Measurements from ENCODE around the gene GPC6.

The GPC6 gene

DNA sequence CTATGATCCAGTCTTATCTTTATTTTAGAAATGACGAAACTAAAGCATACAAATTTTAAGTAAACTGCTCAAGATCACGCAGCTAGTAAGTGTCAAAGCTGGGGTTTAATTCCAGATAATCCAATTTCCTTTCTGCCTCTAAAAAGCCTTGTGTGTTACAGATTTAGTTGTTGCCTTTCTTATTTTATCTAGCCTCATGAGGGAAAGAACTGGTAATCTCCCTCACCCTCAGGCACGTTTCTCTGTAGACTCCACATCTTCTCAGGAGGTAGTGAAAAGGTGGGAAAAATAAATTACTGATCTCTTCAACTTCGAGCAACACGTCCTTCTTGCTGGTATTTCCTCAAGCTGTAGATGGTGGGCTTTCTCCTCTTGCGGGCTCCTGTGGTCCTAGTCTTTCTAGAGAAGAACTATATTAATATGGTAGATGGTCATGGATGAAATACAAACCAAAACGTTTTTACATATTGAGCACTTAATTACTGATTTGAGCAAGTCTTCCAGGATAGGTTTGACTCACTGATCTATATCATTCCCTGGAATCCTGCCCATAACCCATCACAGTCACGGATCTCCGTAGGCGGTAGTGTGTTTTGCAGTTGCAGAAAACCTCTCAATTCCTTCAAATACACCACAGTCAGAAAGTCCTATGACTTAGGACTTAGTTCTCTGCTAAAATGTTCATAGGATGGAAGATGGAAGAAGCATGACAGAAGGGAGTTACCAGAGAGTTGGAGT lies 733.4 kb downstream of the GPC6 start:
- no peak for DNase-seq (ENCODE audit: low read depth)
- TF ChIP-seq, protein P1, sequence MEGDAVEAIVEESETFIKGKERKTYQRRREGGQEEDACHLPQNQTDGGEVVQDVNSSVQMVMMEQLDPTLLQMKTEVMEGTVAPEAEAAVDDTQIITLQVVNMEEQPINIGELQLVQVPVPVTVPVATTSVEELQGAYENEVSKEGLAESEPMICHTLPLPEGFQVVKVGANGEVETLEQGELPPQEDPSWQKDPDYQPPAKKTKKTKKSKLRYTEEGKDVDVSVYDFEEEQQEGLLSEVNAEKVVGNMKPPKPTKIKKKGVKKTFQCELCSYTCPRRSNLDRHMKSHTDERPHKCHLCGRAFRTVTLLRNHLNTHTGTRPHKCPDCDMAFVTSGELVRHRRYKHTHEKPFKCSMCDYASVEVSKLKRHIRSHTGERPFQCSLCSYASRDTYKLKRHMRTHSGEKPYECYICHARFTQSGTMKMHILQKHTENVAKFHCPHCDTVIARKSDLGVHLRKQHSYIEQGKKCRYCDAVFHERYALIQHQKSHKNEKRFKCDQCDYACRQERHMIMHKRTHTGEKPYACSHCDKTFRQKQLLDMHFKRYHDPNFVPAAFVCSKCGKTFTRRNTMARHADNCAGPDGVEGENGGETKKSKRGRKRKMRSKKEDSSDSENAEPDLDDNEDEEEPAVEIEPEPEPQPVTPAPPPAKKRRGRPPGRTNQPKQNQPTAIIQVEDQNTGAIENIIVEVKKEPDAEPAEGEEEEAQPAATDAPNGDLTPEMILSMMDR (conservative IDR thresholded peaks at IDR 0.05; ENCODE audit: low read depth, low read length): no peak

DNA sequence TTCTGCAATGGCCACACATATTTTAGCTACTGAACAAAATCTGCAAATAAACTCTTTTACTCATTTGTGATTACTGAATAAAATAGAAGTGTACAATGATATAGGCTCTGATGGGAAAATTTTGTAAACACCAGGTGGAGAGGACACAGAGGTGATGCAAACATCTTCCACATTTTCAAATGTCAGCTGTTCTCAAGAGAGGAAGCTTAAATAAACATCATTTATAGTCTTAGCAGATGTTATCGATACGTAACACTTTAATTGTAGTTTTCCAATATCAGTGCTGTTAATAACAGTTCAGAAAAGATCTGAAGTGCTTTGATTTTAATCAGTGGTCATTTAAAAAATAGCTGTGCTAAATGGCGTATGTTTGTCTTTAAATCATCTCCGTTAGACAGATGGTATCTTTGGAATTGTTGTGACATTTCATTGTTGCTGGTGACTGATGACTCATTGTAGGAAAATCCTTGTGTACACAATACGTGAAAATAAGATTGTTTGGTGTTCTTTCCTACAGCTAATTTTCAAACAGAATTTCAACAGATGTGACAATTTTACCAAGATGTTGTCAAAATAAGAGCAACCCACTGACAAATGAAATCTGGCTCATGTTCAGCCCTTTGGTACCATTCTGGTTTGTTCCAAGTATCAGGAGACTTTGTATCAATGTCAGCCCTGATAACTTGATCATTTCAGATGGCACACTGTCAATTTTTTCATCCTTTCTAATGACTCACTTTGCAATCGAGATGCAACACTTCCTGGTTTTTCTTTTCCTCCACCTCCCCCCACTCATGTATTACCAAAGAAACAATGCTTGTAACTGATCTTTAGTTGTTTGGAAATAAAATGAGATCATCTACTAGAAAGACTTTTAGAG lies 736.9 kb downstream of the GPC6 start:
- DNase-seq (ENCODE audit: low read depth): no peak
- TF ChIP-seq, protein P1 (conservative IDR thresholded peaks at IDR 0.05; ENCODE audit: low read depth, low read length): no peak
- H3K4me3 ChIP-seq (ENCODE audit: low read length): no peak overlapping the region

More for the DNA sequence above, 733.4 kb downstream of the GPC6 start:
- no peak overlapping the region for H3K4me3 ChIP-seq (ENCODE audit: low read length)

DNA sequence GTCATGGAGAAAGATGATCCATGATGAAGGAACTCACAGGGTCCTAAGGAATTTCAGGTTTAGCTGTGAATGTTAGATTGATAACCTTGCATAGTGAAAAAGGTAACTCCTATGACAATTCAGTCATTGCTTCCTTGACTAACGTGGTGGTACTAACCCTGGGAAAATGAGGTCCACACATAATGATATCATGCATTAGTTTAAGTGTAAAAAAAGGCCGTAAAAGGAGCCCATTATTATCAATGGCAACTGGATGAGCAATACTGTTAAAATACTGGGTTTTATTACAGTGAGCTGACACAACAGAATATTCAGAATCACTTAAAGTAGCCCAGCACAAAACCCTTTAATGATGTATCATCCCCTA lies 737.5 kb downstream of the GPC6 start:
- TF ChIP-seq, protein P1 (conservative IDR thresholded peaks at IDR 0.05; ENCODE audit: low read depth, low read length): no peak

DNA sequence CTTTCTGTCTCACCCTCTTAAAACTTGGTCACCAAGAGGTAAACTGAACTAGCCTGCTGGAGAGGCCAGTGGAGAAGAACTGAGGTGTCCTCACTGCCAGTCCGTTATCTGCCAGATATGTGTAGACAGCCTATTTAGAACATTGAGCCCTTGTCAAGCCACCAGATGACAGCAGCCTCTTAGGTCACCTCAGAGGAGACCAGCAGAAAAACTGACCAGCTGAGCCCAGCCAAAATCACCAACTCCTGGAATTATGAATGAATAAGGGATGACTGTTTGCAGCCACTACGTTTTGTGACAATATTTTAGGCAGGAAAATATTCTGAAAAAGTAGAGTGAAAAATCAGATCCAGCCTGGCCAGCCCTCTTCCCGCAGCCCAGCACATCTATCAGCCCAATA lies 739.0 kb downstream of the GPC6 start:
- TF ChIP-seq, protein P1 (conservative IDR thresholded peaks at IDR 0.05; ENCODE audit: low read depth, low read length): no peak
- DNase-seq (ENCODE audit: low read depth): no peak
- H3K4me3 ChIP-seq (ENCODE audit: low read length): no peak overlapping the region

More for the DNA sequence above, 737.5 kb downstream of the GPC6 start:
- no peak overlapping the region for H3K4me3 ChIP-seq (ENCODE audit: low read length)
- DNase-seq (ENCODE audit: low read depth): no peak

DNA sequence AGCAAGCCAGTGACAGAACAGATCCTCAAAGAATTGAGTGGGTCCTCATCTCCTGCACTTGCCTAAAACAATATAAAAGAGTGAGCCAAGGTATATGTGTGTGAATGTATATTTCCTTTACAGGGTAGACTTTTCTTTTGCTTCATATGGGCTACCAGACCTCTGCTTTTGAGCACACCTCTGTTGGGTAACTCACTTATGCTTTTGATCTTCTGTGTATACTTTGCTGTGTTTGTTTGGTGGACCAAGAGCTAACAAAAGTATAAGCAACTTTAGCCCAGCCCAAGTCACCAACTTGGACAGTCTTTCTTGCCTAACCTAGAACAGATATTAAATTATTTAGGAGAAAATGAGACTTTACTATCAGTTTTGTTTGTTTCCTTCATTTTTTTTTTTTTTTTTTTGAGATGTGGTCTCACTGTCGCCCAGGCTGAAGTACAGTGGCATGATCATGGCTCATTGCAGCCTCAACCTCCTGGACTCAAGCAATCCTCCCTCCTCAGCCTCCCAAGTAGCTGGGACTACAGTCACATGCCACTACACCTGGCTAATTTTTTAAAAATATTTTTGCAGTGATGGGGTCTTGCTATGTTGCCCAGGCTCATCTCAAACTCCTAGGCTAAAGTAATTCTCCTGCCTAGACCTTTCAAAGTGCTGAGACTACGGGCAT lies 739.8 kb downstream of the GPC6 start:
- no peak overlapping the region for H3K4me3 ChIP-seq (ENCODE audit: low read length)
- TF ChIP-seq, protein P1 (conservative IDR thresholded peaks at IDR 0.05; ENCODE audit: low read depth, low read length): no peak
- DNase-seq (ENCODE audit: low read depth): no peak

DNA sequence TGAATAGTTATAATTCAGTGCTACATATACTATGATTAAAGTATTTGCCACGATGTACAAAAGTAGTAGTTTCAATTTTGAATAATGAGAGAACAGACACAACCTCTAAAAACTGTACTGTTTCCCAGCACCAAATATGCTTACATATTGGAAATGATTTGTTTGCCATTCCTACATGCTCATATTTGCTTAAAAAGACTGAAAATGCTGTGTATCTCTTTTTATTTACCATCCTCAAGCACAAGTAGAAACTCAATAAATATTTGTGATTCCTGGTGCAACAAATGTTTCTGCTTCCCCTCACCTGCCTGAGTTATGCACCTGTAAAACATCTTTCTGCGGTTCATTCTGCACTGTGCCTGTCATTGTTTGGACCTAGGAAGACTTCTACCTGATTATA lies 740.7 kb downstream of the GPC6 start:
- H3K4me3 ChIP-seq (ENCODE audit: low read length): no peak overlapping the region
- TF ChIP-seq, protein P1 (conservative IDR thresholded peaks at IDR 0.05; ENCODE audit: low read depth, low read length): no peak
- no peak for DNase-seq (ENCODE audit: low read depth)
